NCI-H146 treated with DMSO at 0.1 percent for 48 hours (cell line): ENCODE data around the gene C11orf86.
A peak's percentile ranks its signal among the peaks of the same experiment; 100 is the strongest.
"Not testable (repeated sequence)": the region's sequence is repeated elsewhere in the genome, so short reads cannot be mapped to it uniquely, and the experiment has no call there.

ENCODE experiments used
- DNase-seq: peaks from one replicate; lab custom pipeline; 2025; ENCODE audit not compliant: unreplicated experiment; lab: John Stamatoyannopoulos, UW

The C11orf86 gene

GRCh38 chr11:66974724-66975404 is at the start of gene C11orf86:
TSS of gene C11orf86 (plus strand) at chr11:66975304. CDS start at chr11:66975363, 59 bp downstream.
- DNase-seq: no peak

- no peak for DNase-seq
These were observed 45.4 kb upstream of the C11orf86 start for GRCh38 chr11:66929753-66930152.

- DNase-seq: no peak
These were observed 42.6 kb upstream of the C11orf86 start for GRCh38 chr11:66932543-66932942.

GRCh38 chr11:66933531-66933930 is 41.6 kb upstream of the C11orf86 start:
- DNase-seq: no peak

- no peak for DNase-seq
These were observed 39.9 kb upstream of the C11orf86 start for GRCh38 chr11:66934950-66935779.

GRCh38 chr11:66936311-66936711 is 38.8 kb upstream of the C11orf86 start:
- DNase-seq: no peak

GRCh38 chr11:66937193-66937733 is 37.8 kb upstream of the C11orf86 start:
- DNase-seq: no peak

- no peak for DNase-seq
These were observed 36.4 kb upstream of the C11orf86 start for GRCh38 chr11:66938582-66939135.

GRCh38 chr11:66950112-66950535 is 25.0 kb upstream of the C11orf86 start:
- no peak for DNase-seq

GRCh38 chr11:66951135-66951534 is 24.0 kb upstream of the C11orf86 start:
- DNase-seq: no peak

GRCh38 chr11:66951927-66952337 is 23.2 kb upstream of the C11orf86 start:
- peak; percentile 23 for DNase-seq

GRCh38 chr11:66953081-66953833 is 21.8 kb upstream of the C11orf86 start:
- no peak for DNase-seq

- no peak for DNase-seq
These were observed 18.3 kb upstream of the C11orf86 start for GRCh38 chr11:66956689-66957290.

- no peak for DNase-seq
These were observed 17.2 kb upstream of the C11orf86 start for GRCh38 chr11:66957971-66958231.

GRCh38 chr11:66958232-66958955 is 16.7 kb upstream of the C11orf86 start, which contains the start of gene PC:
TSS of gene PC (minus strand) at chr11:66958383. CDS start at chr11:66872159, 86,224 bp downstream.
- peak; percentile 97 for DNase-seq

- no peak for DNase-seq
These were observed 16.2 kb upstream of the C11orf86 start for GRCh38 chr11:66958956-66959274.

GRCh38 chr11:66961691-66962213 is 13.4 kb upstream of the C11orf86 start:
- DNase-seq: not testable (repeated sequence)

GRCh38 chr11:66962247-66962646 is 12.9 kb upstream of the C11orf86 start:
- DNase-seq: no peak

GRCh38 chr11:66962801-66963200 is 12.3 kb upstream of the C11orf86 start:
- DNase-seq: no peak

GRCh38 chr11:66964495-66964894 is 10.6 kb upstream of the C11orf86 start:
- no peak for DNase-seq
